ENCODE data around the gene BAG5. TPM values are rescaled to one million over a fixed set of nuclear protein-coding genes. Genes with fewer than 3 reads are reported as not detected.

BAG5 gene
- total RNA-seq, 1 experiment from 2014 or later = 22.5 TPM

GRCh38 chr14:103545219-103545914 lies 17.1 kb downstream of the BAG5 start:
- POLR2A ChIA-PET = no interaction called here

DNA sequence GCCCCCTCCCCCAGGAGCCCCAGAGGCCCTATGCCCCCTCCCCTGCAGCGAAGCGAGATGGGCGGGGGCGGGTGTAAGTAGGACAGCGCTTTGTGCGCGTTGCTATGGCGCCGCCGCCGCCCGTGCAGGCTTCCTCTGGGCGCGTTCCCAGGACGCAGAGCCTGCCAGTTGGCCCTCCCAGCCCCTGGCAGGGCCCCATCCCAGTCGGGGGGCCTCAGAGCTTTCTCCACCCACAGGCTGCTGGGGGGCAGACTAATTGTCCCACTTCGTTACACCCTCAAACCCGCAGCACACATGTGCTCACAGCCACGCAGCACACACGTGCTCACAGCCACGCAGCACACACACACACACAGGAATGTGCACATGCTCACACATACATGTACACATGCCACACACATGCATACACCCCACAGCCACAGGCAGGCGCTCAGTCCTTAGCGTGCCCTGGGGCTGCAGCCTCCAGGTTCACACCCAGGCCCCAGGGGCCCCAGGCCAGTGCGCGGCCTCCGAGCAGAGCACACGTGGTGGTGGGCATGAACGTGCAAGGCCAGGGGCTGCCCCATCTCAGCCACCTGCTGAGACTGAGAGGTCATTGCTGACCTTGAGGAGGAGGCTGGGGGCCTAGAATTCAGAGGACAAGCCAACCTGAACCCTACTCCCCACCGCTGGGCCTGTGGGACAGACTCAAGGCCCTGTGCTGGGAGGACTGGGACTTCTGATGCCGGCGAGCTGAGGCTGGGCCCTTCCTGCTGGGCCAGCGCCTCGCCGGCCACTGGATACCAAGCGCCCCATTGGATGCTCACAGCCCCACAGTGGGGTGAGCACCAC lies 17.9 kb downstream of the BAG5 start:
- POLR2A ChIA-PET = no interaction called here
- CTCF ChIA-PET = no interaction called here

More at GRCh38 chr14:103545219-103545914, 17.1 kb downstream of the BAG5 start:
- no TSS peak for BruUV-seq (replicated peaks)
- H3K27ac ChIP-seq (ENCODE audit: low read length) = no peak overlapping the region
- H3K4me3 ChIP-seq (ENCODE audit: low read depth in 2 of 2, low read length in 2 of 2) = no peak overlapping the region
- CTCF ChIA-PET = interaction anchor here (2.7 kb wide), 1 partner anchor 26 kb away, joined by 13 read pairs; no protein-coding TSS in a partner anchor
- DNase-seq (ENCODE audit: low read depth, low spot score) = no peak
- intact Hi-C loops (cut with micrococcal nuclease; ENCODE audit: unreplicated experiment) = no loop called here
- ATAC-seq = no peak
- no peaks in the 10 kb centered on the region for H3K9me3 ChIP-seq (ENCODE audit: control insufficient read depth, insufficient read depth, low read depth, low read length)
- TF ChIP-seq TCF7L2 (IDR thresholded peaks at IDR 0.05; ENCODE audit: low read depth, low read length) = no peak
- no peak for TF ChIP-seq POLR2AphosphoS5 (IDR thresholded peaks at IDR 0.05; ENCODE audit: low read depth, low read length)
- TF ChIP-seq SIN3A (IDR thresholded peaks at IDR 0.05; ENCODE audit: borderline replicate concordance, insufficient read depth, low read depth, low read length) = no peak
- TF ChIP-seq, protein P1, sequence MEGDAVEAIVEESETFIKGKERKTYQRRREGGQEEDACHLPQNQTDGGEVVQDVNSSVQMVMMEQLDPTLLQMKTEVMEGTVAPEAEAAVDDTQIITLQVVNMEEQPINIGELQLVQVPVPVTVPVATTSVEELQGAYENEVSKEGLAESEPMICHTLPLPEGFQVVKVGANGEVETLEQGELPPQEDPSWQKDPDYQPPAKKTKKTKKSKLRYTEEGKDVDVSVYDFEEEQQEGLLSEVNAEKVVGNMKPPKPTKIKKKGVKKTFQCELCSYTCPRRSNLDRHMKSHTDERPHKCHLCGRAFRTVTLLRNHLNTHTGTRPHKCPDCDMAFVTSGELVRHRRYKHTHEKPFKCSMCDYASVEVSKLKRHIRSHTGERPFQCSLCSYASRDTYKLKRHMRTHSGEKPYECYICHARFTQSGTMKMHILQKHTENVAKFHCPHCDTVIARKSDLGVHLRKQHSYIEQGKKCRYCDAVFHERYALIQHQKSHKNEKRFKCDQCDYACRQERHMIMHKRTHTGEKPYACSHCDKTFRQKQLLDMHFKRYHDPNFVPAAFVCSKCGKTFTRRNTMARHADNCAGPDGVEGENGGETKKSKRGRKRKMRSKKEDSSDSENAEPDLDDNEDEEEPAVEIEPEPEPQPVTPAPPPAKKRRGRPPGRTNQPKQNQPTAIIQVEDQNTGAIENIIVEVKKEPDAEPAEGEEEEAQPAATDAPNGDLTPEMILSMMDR (IDR thresholded peaks at IDR 0.05) = no peak
- TF ChIP-seq, protein P2, sequence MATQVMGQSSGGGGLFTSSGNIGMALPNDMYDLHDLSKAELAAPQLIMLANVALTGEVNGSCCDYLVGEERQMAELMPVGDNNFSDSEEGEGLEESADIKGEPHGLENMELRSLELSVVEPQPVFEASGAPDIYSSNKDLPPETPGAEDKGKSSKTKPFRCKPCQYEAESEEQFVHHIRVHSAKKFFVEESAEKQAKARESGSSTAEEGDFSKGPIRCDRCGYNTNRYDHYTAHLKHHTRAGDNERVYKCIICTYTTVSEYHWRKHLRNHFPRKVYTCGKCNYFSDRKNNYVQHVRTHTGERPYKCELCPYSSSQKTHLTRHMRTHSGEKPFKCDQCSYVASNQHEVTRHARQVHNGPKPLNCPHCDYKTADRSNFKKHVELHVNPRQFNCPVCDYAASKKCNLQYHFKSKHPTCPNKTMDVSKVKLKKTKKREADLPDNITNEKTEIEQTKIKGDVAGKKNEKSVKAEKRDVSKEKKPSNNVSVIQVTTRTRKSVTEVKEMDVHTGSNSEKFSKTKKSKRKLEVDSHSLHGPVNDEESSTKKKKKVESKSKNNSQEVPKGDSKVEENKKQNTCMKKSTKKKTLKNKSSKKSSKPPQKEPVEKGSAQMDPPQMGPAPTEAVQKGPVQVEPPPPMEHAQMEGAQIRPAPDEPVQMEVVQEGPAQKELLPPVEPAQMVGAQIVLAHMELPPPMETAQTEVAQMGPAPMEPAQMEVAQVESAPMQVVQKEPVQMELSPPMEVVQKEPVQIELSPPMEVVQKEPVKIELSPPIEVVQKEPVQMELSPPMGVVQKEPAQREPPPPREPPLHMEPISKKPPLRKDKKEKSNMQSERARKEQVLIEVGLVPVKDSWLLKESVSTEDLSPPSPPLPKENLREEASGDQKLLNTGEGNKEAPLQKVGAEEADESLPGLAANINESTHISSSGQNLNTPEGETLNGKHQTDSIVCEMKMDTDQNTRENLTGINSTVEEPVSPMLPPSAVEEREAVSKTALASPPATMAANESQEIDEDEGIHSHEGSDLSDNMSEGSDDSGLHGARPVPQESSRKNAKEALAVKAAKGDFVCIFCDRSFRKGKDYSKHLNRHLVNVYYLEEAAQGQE (IDR thresholded peaks at IDR 0.05; ENCODE audit: insufficient read depth in 1 of 2, low read depth in 2 of 2, low read length in 1 of 2) = no peak
- H3K27me3 ChIP-seq (ENCODE audit: control insufficient read depth, insufficient read depth, low read length) = no peaks in the 10 kb centered on the region
- peaks cover 45% of the 10 kb centered on the region for H3K4me1 ChIP-seq (ENCODE audit: control insufficient read depth, insufficient read depth, low read length)
- in situ Hi-C loops (cut with HindIII; ENCODE audit: low pct_unique_long_range_greater_than_20kb, low sequenced_read_pairs) = no loop called here
- H3K36me3 ChIP-seq (ENCODE audit: control insufficient read depth, insufficient read depth, low read length) = no peaks in the 10 kb centered on the region

More for the DNA sequence above, 17.9 kb downstream of the BAG5 start:
- Histone ChIP-seq H3K36me3 (ENCODE audit: control insufficient read depth, insufficient read depth, low read length) (no peaks in the 10 kb centered on the region), H3K27ac (ENCODE audit: low read length) (no peak overlapping the region), H3K27me3 (ENCODE audit: control insufficient read depth, insufficient read depth, low read length) (no peaks in the 10 kb centered on the region), H3K4me3 (ENCODE audit: low read depth in 2 of 2, low read length in 2 of 2) (no peak overlapping the region), H3K4me1 (ENCODE audit: control insufficient read depth, insufficient read depth, low read length) (peaks cover 42% of the 10 kb centered on the region), H3K9me3 (ENCODE audit: control insufficient read depth, insufficient read depth, low read depth, low read length) (no peaks in the 10 kb centered on the region)
- intact Hi-C loops (cut with micrococcal nuclease; ENCODE audit: unreplicated experiment) = no loop called here
- in situ Hi-C loops (cut with HindIII; ENCODE audit: low pct_unique_long_range_greater_than_20kb, low sequenced_read_pairs) = no loop called here
- ATAC-seq = no peak
- DNase-seq (ENCODE audit: low read depth, low spot score) = no peak
- TF ChIP-seq, protein P1 (IDR thresholded peaks at IDR 0.05) = no peak
- TF ChIP-seq POLR2AphosphoS5 (IDR thresholded peaks at IDR 0.05; ENCODE audit: low read depth, low read length) (no peak), TCF7L2 (IDR thresholded peaks at IDR 0.05; ENCODE audit: low read depth, low read length) (no peak), SIN3A (IDR thresholded peaks at IDR 0.05; ENCODE audit: borderline replicate concordance, insufficient read depth, low read depth, low read length) (no peak)
- TF ChIP-seq, protein P2 (IDR thresholded peaks at IDR 0.05; ENCODE audit: insufficient read depth in 1 of 2, low read depth in 2 of 2, low read length in 1 of 2) = no peak
- no TSS peak for BruUV-seq (replicated peaks)
